Stimulated activated CD4-positive, alpha-beta T cell treated with anti-CD3 and anti-CD28 coated beads, TNF-alpha, amount 100 ng/mL, for 1 hour (primary cell): Measurements from ENCODE around the gene ULK1.
A peak's percentile ranks its signal among the peaks of the same experiment; 100 is the strongest.
"Not testable (repeated sequence)": the region's sequence is repeated elsewhere in the genome, so short reads cannot be mapped to it uniquely, and the experiment has no call there.

Source experiments
- DNase-seq, 3 donors: peaks; one replicate each; pipeline ENCODE4 v3.0.0-alpha.2; 2020; ENCODE audit warnings: low read depth in 3 of 3, low spot score in 1 of 3

ULK1 gene

GRCh38 chr12:131941116-131941986, 46.9 kb downstream of the ULK1 start:
- no peak for DNase-seq

GRCh38 chr12:131941987-131942341, 47.5 kb downstream of the ULK1 start:
- no peak for DNase-seq

GRCh38 chr12:131942671-131943070, 48.2 kb downstream of the ULK1 start:
- no peak for DNase-seq

- no peak for DNase-seq
These were observed 49.0 kb downstream of the ULK1 start for GRCh38 chr12:131943389-131943788.

GRCh38 chr12:131943876-131944275, 49.5 kb downstream of the ULK1 start:
- no peak for DNase-seq

GRCh38 chr12:131944601-131945251, 50.3 kb downstream of the ULK1 start:
- DNase-seq = no peak

- no peak for DNase-seq
These were observed 52.3 kb downstream of the ULK1 start for GRCh38 chr12:131946757-131947156.

GRCh38 chr12:131947482-131948027, 53.1 kb downstream of the ULK1 start:
- DNase-seq = no peak

GRCh38 chr12:131948166-131948712, 53.8 kb downstream of the ULK1 start:
- DNase-seq = no peak

- DNase-seq = not testable (repeated sequence)
These were observed 54.5 kb downstream of the ULK1 start for GRCh38 chr12:131948713-131949430.

GRCh38 chr12:131949431-131950181, 55.2 kb downstream of the ULK1 start, which contains the start of gene EP400:
Gene EP400, plus strand, starts transcription at chr12:131949942. Its CDS starts 10,678 bp downstream, at chr12:131960620.
- peak; percentile 91 to 94 (median 92) for DNase-seq

GRCh38 chr12:131950182-131950913, 55.9 kb downstream of the ULK1 start:
- peak in 1 of 3 donors; percentile 20 for DNase-seq

- not testable (repeated sequence) for DNase-seq
These were observed 59.4 kb downstream of the ULK1 start for GRCh38 chr12:131953810-131954209.

GRCh38 chr12:131954460-131954859, 60.0 kb downstream of the ULK1 start:
- not testable (repeated sequence) for DNase-seq

GRCh38 chr12:131959116-131959515, 64.7 kb downstream of the ULK1 start:
- DNase-seq = no peak

GRCh38 chr12:131959641-131960589, 65.5 kb downstream of the ULK1 start:
- no peak for DNase-seq

GRCh38 chr12:131960590-131961325, 66.3 kb downstream of the ULK1 start:
- DNase-seq = not testable (repeated sequence)

GRCh38 chr12:131961328-131961727, 66.9 kb downstream of the ULK1 start:
- not testable (repeated sequence) for DNase-seq
